Measurements from ENCODE around the gene AFDN.

- TF ChIP-seq POLR2A (IDR thresholded peaks at IDR 0.05): no peak
- TF ChIP-seq POLR2AphosphoS5 (IDR thresholded peaks at IDR 0.05): no peak
- TF ChIP-seq CTCF (IDR thresholded peaks at IDR 0.05): no peak
These were observed 47.4 kb upstream of the AFDN start for GRCh38 chr6:167779129-167779992.
